Muscle layer of duodenum (tissue), 2 donors: Measurements from ENCODE around the gene SPI1.

ENCODE experiments used
- H3K27ac ChIP-seq: one replicate; pipeline ENCODE4 v1.7.0; 2013; ENCODE audit warnings: mild to moderate bottlenecking, low read length
- H3K27me3 ChIP-seq: one replicate; pipeline ENCODE4 v1.7.0; 2013; ENCODE audit warnings: low read depth, mild to moderate bottlenecking, control low read depth, low read length
- H3K36me3 ChIP-seq, 2 donors: one replicate each; pipeline ENCODE4 v1.7.0; 2013; ENCODE audit warnings: low read length in 2 of 2, control low read depth in 1 of 2, mild to moderate bottlenecking in 1 of 2; ENCODE audit not compliant: insufficient read depth in 2 of 2, control insufficient read depth in 1 of 2
- H3K4me1 ChIP-seq, 2 donors: one replicate each; pipeline ENCODE4 v1.7.0; 2013; ENCODE audit warnings: low read length in 2 of 2, mild to moderate bottlenecking in 2 of 2, control low read depth in 1 of 2, moderate library complexity in 1 of 2; ENCODE audit not compliant: insufficient read depth in 2 of 2, control insufficient read depth in 1 of 2
- H3K4me3 ChIP-seq, 2 donors: one replicate each; pipeline ENCODE4 v1.7.0; 2013; ENCODE audit warnings: low read length in 2 of 2, low read depth in 1 of 2, mild to moderate bottlenecking in 1 of 2
- H3K9me3 ChIP-seq, 2 donors: one replicate each; pipeline ENCODE4 v1.7.0; 2013; ENCODE audit warnings: low read length in 2 of 2, control low read depth in 1 of 2, mild to moderate bottlenecking in 1 of 2; ENCODE audit not compliant: control insufficient read depth in 1 of 2
- donor health status: healthy.

Gene SPI1

GRCh38 chr11:47378836-47379170, 456 bp upstream of the SPI1 start:
- no peaks in the 10 kb centered on the region for H3K36me3 ChIP-seq

GRCh38 chr11:47377571-47378009, 757 bp downstream of the SPI1 start:
- Histone ChIP-seq H3K27ac (peak overlapping the region; percentile 77), H3K27me3 (no peaks in the 10 kb centered on the region)

More at GRCh38 chr11:47378836-47379170, 456 bp upstream of the SPI1 start:
- Histone ChIP-seq H3K27me3 (no peaks in the 10 kb centered on the region), H3K4me3 (no peak overlapping the region), H3K9me3 (no peaks in the 10 kb centered on the region), H3K27ac (peak overlapping the region; percentile 49), H3K4me1 (no peaks in the 10 kb centered on the region)

GRCh38 chr11:47376525-47377371, 1.6 kb downstream of the SPI1 start:
- Histone ChIP-seq H3K9me3 (no peaks in the 10 kb centered on the region), H3K36me3 (no peaks in the 10 kb centered on the region), H3K4me3 (peak overlapping the region; percentile 50 to 55), H3K4me1 (no peaks in the 10 kb centered on the region), H3K27me3 (no peaks in the 10 kb centered on the region), H3K27ac (peak overlapping the region; percentile 77)

More at GRCh38 chr11:47377571-47378009, 757 bp downstream of the SPI1 start:
- no peaks in the 10 kb centered on the region for H3K36me3 ChIP-seq
- no peaks in the 10 kb centered on the region for H3K9me3 ChIP-seq
- peak overlapping the region; percentile 50 to 55 for H3K4me3 ChIP-seq
- no peaks in the 10 kb centered on the region for H3K4me1 ChIP-seq

GRCh38 chr11:47376107-47376524, 2.2 kb downstream of the SPI1 start:
- Histone ChIP-seq H3K9me3 (no peaks in the 10 kb centered on the region), H3K27ac (no peak overlapping the region), H3K27me3 (no peaks in the 10 kb centered on the region), H3K36me3 (no peaks in the 10 kb centered on the region), H3K4me3 (peak overlapping the region; percentile 50 to 55), H3K4me1 (no peaks in the 10 kb centered on the region)

- no peak overlapping the region for H3K27ac ChIP-seq
- no peaks in the 10 kb centered on the region for H3K27me3 ChIP-seq
- H3K36me3 ChIP-seq: no peaks in the 10 kb centered on the region
- peak overlapping the region; percentile 21 to 50 for H3K4me3 ChIP-seq
- no peaks in the 10 kb centered on the region for H3K4me1 ChIP-seq
- no peaks in the 10 kb centered on the region for H3K9me3 ChIP-seq
Measured at GRCh38 chr11:47375546-47376085, 2.7 kb downstream of the SPI1 start.

- no peaks in the 10 kb centered on the region for H3K4me1 ChIP-seq
- no peak overlapping the region for H3K27ac ChIP-seq
- H3K36me3 ChIP-seq: no peaks in the 10 kb centered on the region
- H3K4me3 ChIP-seq: peak overlapping the region; percentile 21 to 50
- H3K27me3 ChIP-seq: no peaks in the 10 kb centered on the region
- H3K9me3 ChIP-seq: no peaks in the 10 kb centered on the region
Measured at GRCh38 chr11:47375020-47375419, 3.3 kb downstream of the SPI1 start.

GRCh38 chr11:47374720-47375019, 3.7 kb downstream of the SPI1 start:
- Histone ChIP-seq H3K27ac (no peak overlapping the region), H3K9me3 (no peaks in the 10 kb centered on the region), H3K4me1 (no peaks in the 10 kb centered on the region), H3K27me3 (no peaks in the 10 kb centered on the region), H3K36me3 (no peaks in the 10 kb centered on the region), H3K4me3 (peak overlapping the region in 1 of 2 donors; percentile 50)

GRCh38 chr11:47373876-47374719, 4.2 kb downstream of the SPI1 start:
- H3K27ac ChIP-seq: no peak overlapping the region
- H3K27me3 ChIP-seq: no peaks in the 10 kb centered on the region
- no peaks in the 10 kb centered on the region for H3K36me3 ChIP-seq
- no peak overlapping the region for H3K4me3 ChIP-seq
- no peaks in the 10 kb centered on the region for H3K9me3 ChIP-seq
- no peaks in the 10 kb centered on the region for H3K4me1 ChIP-seq

GRCh38 chr11:47372422-47372821, 5.9 kb downstream of the SPI1 start:
- no peak overlapping the region for H3K4me3 ChIP-seq
- H3K27me3 ChIP-seq: no peaks in the 10 kb centered on the region
- no peaks in the 10 kb centered on the region for H3K36me3 ChIP-seq
- H3K9me3 ChIP-seq: no peaks in the 10 kb centered on the region
- H3K4me1 ChIP-seq: no peaks in the 10 kb centered on the region
- H3K27ac ChIP-seq: no peak overlapping the region

GRCh38 chr11:47369676-47370075, 8.7 kb downstream of the SPI1 start:
- H3K4me1 ChIP-seq: no peaks in the 10 kb centered on the region
- H3K9me3 ChIP-seq: no peaks in the 10 kb centered on the region
- no peak overlapping the region for H3K27ac ChIP-seq
- no peaks in the 10 kb centered on the region for H3K36me3 ChIP-seq
- no peak overlapping the region for H3K4me3 ChIP-seq
- no peaks in the 10 kb centered on the region for H3K27me3 ChIP-seq

- Histone ChIP-seq H3K4me1 (no peaks in the 10 kb centered on the region), H3K9me3 (no peaks in the 10 kb centered on the region), H3K4me3 (no peak overlapping the region), H3K27ac (no peak overlapping the region), H3K36me3 (no peaks in the 10 kb centered on the region), H3K27me3 (no peaks in the 10 kb centered on the region)
Measured at GRCh38 chr11:47366020-47366490, 12.3 kb downstream of the SPI1 start.
